Bone marrow (tissue), 2 donors: ENCODE data around the gene CNGB1.
A peak's percentile ranks its signal among the peaks of the same experiment; 100 is the strongest.
"Not testable (repeated sequence)": the region's sequence is repeated elsewhere in the genome, so short reads cannot be mapped to it uniquely, and the experiment has no call there.

ENCODE experiments used
- DNase-seq, 2 donors: peaks; one replicate each; lab custom pipeline; 2025; lab: John Stamatoyannopoulos, UW

The CNGB1 gene

DNA sequence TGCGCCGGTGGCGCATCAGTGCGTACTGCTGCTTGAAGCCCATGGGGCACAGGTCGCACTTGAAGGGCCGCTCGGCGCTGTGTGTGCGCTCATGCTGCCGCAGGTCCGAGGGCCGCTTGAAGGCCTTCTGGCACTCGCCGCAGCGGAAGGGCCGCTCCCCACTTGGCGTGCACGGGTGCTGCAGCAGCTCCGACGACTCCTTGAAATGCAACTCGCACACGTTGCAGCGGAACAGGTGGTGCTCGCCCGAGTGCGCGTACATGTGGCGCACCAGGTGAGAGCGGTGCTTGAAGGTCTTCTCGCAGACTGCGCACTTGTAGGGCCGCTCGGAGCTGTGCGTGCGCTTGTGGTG is 26.2 kb upstream of the CNGB1 start:
- DNase-seq: no peak

DNA sequence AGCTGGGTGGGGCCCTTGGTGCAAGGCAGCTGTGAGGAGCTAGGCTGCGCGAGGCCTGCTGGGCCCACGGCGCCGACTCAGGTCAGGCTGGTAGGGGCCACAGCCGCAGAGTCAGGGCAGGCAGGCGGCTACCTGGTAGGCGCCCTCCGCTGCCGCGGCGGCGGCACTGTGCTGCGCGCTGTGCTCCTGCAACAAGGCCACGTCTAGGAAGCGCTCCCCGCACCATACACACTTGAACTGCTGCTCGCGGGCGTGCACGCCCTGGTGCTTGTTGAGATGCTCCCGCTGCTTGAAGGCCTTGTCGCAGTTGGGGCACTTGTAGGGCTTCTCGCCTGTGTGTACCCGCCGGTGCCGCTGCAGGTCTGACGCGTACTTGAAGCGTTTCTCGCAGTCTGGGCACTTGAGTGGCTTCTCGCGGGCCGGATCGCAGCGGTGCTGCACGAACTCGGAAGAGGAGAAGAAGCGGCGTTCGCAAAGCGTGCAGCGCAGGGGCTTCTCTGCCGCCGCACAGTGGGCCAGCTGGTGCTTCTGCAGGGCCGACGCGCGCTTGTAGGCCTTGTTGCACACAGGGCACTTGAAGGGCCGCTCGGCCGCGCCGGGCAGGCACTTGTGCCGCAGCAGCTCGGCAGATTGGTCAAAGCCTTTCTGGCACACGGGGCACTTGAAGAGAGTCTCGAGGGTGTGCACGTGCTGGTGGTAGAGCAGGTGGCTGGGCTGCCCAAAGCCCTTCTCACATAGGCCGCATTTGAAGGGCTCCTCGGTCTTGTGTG is 25.7 kb upstream of the CNGB1 start:
- no peak for DNase-seq

DNA sequence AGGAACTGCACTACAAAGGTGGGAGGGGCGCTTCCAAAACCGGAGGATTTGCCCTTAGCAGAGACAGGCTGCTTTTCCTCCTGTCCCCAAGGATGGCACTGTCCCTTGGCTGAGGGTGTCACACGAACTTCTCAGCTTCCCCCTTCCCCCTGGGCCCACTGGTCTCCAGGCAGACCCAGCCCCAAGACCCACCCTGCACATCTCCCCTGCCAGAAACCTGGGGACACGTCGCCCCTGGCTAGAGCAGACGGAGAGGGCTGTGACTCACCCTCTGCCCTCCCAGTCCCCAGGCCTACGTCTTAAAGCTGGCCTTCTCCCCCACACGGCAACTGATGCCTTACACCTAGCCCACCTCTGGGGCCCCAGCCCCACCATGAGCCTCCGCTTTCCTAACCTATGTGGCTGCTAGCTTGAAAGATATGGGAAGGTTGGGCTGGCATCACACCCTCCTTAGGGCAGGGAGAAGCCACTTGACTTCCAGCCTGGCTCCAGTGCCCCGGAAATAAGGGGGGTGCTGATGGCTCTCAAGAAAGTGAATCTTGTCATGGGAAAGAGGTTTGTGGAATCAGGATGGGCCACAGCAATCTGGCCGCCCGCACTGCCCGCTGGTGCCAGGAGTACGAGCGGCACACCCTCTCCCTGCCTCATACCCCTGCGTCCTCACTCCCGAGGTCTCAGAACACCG is 24.9 kb upstream of the CNGB1 start:
- DNase-seq: no peak

DNA sequence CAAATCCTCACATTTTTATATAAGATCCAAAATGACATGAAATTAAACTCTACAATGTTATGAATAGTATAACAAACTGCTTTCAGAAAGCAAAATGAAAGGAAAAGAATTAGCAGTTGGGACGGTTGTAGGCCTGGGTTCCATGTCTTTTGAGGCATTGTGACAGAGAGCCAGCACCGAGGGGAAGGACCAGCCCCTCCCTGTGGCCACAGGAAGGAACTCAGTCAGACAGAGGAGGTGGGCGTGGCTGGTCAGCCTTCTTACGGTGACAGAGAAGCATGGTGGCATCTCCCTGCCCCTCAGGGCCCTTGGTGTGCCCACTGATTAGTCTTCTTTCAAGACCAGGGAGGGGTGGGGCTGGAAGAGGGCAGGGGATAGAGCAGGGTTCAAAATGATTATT is 23.9 kb upstream of the CNGB1 start:
- peak in 1 of 2 donors; percentile 23 for DNase-seq

DNA sequence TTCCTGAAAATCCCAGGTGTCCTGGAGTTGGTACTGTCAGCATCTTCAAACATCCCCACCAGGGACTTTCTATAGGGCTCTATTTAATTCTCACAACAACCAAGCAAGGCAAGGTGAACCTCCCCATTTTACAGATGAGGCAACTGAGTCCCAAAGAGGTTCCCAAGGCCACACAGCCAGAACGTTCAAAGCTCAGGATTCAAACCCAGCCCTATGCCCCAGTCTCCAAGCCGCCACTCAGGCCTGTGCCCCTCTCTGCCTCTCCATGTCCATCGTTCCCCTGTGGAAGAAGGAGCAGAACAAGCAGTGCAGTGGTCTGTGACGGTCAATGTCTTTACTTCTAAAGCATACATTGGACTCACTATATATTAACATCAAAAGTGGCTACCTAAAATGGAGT is 23.4 kb upstream of the CNGB1 start:
- no peak for DNase-seq

DNA sequence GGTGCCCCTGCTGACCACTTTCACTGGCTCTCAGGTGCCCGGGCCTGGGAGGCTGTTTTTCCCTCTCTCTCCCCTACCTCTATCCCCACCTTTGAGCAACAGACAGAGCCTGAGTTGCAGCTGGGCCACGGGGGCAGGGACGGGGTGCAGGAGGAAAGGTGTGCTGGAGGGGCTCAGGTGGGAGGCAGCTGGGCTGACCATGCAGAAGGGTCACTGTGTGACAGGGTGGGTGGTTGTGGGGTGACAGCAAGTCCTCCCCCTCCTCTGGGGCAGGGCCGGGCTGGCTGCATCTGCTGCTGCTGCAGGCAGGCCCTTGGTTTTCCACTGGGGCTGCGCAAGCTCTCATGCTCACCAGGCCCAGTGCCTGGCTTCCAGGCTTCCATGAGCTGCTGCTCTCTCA is 23.0 kb upstream of the CNGB1 start:
- no peak for DNase-seq

DNA sequence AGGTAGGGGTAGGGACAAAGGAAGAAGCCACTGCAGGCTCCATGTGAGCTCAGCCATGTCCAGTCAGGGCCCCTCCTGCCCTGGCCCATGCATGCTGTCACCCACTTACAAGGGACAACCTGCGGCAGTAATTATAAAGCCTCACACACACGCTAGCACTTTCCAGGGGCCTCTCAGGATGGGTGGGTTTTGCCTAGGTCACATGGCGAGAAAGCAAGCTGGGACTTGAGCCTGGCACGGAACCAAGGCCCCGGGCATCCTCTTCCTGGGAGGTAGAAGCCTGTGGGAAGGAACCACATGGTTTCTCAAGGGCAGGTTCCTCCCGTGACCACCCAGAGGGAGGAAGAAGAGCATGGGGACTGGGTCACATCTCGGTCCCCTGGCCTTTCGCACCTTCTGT is 22.5 kb upstream of the CNGB1 start:
- no peak for DNase-seq

DNA sequence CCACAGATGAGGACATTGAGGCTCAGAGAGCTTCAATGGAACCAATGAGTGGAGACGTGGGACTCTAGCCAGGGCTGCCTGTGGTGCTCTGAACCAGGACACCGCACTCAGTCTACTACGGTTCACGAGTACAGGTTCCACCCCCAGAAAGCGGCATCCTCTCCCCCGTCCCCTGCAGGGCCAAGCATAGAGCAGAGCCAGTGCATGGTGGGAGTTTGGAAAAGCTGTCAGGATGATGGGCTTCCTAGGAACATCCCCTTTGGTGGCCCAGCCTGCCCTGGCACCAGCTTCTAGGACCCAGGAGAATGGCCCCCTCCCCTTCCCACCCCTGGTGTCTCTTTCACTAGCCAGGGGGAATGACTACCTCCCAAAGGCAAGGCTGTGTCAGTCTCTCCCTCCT is 21.2 kb upstream of the CNGB1 start:
- no peak for DNase-seq

DNA sequence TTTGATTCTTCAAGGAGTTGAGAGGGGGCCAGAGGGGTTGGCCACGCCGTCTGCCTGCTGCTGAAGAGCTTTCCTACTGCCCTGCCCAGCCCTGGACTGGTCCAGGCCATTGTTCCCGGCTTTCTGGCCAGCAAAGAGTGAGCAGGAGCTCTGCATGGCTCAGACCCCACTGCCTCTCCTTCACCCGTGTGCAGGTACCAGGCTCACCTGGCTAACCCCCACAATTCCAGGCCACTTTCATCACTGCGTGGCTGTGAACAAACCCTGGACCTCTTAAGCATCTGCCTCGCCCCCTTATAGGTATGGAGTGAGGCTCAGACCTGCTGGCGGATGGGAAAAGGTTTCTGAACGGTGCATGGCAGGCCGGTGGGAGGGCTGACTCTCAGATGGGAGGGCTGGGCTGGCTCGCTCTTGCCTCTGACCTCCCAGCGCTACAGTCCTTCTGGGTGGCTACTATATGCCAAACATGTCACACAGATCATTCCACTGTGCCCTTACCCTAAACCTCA is 20.7 kb upstream of the CNGB1 start:
- DNase-seq: no peak

DNA sequence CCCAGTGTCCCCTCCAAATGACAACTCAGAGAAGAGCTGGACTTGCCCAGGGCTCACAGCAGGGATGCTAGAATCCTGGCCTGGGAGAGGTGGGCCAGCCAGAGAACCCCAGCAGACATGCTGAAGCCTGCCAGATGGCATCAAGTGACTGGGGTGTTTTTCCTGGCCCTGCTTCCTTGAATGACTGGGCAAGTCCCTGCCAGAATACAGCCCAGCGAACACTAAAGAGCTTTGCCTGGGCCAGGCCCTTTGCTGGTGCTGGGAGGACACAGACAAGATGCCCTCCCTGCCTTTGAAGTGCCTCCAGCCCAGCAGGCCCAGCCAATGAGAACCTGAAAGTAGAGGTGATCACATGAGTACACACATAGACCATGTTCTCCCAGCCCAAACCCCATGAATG is 18.0 kb upstream of the CNGB1 start:
- DNase-seq: no peak

DNA sequence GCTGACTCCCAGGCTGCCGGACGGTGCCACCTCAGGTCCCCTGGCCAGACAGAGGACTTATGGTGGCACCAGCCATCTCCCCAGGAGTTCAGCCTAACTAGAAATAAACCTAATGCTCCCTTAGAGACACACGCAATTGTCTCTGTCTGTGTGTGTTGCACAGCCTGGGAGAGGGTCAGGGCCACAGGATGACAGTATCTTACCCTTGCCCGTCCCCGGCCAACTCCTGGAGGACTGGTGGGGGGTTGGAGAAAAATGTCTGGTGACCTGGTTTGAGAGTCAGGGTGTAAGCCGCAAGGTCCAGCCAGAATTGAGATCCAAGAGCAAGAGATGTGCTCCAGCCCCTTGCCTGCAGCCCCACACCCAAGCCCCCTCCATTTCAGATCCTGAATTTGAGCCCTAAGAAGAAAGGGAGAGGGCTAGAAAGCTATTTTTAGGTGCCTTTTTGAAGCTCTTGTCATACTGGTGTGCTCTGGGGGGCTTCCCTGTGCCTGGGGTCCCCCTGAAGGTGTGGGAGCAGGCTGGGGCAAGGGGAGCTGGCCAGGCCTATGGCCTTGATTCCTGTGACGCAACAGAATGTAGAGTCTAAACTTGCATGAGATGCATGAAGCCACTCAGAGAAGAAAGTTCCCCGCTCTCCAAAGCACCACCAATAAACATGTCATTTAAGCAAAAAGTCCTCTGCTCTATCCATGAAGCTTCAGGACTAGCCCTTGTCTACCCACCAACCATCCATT is 16.7 kb upstream of the CNGB1 start:
- no peak for DNase-seq

DNA sequence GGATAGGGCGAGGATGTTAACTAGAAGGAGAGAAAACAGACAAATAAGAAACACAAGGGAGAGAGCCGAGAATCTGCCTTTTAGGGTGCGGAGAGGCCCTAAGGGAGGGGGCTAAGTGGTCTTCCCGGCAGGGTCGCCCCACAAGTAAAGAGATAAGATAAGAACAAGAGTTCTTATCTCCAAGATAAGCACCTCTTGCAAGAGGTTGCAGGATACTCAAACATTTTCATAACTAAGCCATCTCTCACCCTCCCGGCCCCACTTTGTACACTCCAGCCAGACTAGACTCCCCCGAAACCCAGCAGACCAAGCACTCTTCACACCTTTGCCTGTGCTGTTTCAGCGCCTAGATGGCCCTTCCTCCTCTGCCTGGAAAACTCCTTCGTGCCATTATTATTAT is 15.3 kb upstream of the CNGB1 start:
- DNase-seq: no peak

DNA sequence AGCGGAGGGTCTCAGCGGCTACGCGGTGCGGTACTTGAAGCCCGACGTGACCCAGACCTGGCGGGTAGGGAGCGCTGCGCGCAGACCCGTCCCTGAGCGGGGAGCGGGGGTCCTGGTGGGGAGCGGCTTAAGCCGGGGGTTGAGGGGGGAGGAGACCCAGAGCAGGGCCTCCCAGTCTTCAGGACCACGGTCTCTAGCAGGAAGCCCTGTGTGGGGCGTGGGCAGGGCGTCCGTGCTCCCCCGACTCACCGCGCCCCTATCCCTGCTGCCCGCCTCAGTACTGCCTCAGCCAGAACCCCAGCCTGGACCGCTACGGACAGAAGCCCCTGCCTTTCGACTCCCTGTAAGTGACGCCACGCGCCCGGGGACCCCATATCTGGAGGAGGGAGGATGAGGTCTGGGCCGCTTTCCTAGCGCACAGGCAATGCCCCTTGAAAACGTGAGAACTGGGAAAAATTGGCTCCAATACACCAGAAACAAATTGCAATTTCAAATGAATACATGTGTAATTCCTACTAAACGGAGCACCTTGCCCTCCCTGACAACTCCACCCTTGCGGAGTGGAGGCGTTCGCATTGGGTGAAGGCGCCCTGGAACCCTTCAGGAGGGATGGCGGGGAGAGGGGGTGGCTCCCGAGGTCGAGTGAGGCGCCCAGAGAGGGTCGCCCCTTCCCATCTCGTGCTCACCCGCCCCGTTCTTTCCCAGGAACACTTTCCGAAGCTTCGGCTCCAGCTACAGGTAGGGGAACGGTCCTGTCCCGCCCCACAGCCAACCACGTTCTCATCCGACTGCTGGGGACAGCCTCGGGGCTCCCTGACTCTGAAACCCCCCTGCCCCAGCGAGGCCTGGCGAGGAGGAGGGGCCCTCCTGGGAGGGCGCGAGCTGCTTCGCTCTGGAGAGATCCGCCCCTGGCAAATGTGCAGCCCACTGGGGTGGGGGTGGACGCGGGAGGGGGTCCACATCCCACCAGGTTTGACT is 14.6 kb upstream of the CNGB1 start:
- DNase-seq: no peak

DNA sequence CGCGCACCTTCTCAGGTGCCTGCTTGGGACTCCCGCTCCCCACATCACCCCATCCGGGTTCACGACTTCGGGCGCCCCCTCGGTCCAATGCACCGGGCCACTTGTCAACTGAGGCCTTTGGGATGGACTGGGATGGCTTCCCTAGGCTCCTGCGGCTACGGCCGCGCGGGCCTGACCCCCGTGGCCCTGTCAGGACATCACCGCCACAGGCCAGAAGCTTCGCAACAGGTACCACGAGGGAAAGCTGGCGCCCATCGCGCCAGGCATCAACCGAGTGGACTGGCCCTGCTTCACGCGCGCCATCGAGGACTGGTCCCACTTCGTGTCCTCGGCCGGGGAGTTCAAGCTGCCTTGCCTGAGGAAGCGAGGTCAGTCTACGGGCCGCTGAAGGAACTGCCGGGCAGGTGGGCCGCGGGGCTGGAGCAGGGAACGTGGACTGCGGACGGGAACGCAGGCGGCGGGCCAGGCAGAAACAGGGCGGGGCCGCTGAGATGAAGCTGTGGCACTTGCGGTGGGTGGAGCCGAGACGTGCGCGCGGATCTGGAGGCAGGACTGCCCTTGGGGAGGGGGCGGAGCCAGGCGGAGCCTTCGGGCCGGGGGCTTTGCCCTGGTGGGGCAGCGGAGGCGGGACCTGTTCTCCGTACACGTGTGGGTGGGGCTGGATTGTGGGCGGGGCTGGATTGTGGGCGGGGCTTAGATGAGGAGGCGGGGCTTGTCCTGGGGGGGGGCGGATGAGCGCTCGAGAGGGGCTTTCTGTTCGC is 13.7 kb upstream of the CNGB1 start:
- peak; percentile 18 to 70 for DNase-seq

DNA sequence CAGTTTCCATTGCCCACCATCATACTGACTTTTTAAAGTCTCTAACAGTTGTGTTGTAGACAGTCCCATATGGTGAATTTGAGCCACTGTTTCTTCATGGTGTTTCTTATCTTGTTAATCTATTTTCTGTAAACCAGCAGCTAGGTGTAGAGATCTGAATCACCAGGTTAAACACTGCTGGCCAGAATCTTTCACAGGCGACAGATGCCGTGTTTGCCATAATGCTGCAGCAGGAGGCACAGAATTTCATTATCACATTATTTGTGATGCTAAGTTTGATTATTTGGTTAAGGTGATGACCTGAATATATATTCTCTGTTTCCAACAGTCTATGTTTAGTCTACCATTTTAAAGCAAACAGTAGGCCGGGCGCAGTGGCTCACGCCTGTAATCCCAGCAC is 11.5 kb upstream of the CNGB1 start:
- DNase-seq: no peak

DNA sequence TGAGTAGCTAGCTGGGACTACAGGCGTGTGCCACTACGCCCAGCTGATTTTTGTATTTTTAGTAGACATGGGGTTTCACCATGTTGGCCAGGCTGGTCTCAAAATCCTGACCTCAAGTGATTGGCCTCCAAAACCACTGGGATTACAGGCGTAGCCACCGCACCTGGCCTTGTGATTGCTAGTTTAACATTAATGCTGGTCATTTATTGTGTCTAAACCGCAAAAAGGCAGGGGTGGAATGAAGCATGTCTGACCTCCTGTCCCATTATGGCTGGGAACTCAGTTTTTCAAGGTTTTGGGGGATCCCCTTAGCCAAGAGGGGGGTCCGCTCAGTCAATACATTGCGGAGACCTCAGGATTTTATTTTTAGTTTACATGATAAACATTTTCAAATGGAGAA is 10.7 kb upstream of the CNGB1 start:
- DNase-seq: no peak

DNA sequence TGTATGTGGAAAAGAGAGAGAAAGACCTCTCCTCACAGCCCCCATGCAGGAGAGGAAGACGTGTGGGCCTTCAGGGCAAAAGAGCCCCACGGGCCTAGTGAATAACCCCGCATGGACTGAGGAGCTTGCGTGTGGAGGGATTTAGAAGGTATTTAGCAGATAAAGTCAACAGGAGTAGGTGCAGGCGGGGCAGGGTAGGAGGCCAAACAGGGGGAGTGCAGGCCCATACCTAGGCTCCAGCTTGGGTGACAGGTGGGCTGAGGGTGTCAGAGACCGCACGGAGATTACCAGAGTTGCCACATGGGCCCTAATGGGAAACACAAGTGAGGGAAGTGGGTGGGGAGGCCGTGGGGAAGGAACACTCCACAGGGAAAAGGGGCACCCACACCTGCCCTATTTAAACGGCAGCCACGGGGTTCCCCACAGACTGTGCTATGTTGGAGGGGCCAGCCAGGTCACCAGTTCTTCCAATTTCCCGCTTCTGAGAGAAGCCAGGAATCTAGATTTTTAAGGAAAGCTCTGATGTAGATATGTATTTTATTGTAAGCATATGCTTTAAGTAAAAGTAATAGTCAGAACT is 8.2 kb upstream of the CNGB1 start:
- DNase-seq: no peak

DNA sequence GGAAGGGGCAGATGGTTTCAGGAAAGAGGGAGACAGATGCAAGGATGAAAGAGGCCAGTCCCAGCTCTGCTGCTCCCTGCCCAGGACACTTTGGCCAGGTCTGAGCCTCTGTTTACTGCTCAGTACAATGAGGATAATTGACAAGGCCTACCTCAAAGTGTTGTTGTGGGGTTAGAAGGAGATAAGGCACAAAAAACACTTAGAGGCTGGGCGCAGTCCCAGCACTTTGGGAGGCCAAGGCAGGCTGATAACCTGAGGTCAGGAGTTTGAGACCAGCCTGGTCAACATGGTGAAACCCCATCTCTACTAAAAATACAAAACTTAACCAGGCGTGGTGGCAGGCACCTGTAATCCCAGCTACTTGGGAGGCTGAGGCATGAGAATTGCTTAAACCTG is 7.1 kb upstream of the CNGB1 start:
- not testable (repeated sequence) for DNase-seq

DNA sequence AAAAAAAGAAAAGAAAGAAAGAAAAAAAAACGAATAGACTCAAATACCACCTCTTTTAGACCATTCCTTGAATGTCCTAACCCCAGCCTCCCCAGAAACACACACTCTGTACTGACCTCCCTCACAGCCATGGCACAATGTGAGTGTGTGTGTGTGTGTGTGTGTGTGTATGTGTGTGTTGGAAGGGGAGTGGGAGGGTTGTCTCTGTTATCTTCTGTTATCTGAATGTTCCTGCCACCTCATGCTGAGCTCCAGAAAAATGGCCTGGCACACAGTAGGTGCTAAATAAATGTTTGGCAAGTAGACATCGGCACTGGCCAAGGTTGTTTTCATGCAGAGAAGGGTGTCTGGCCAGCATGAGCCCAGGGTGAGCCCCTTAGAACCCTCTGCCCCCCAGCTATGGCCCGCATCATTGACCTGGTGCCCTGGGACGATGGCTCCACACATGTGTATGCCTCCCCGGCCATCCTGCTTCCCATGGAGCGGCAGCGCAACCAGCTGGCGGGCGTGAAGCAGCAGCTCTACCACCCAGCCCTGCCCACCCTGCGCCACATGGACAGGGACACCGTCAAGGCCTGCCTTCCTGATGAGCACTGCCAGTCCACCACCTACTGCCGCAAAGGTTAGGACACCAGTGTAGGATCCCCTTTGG is 6.6 kb upstream of the CNGB1 start:
- no peak for DNase-seq

DNA sequence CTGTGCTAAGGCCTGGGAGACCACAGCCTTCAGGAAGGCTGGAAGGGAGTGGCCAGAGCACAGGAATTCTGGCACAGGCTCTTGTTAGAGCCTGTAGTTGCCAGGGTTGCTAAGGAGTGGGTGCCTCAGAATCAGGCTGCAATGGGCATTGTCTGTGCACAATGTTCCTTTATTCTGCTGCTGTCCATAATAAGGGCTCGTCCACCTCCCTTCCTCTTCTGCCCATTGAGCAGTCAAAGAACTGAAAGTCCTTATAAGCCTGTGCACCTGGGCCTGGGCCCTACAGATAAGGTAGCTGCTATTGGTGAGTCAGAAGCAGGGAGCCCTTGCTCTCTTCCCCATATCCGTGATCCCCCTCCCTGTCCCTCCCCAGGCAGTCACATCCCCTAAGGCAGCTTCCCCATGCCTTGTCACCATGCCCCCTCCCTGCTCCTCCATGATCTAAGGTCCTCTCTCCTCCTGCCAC is 5.4 kb upstream of the CNGB1 start:
- DNase-seq: no peak
